LNCAP (cell line): ENCODE measurements around the gene SETBP1.

Experiments
- CTCF ChIP-seq: fragments of 450-650 bp; IDR thresholded peaks from 2 replicates; pipeline ENCODE4 v1.5.1; 2017; ENCODE audit warnings: mild to moderate bottlenecking

SETBP1 gene

GRCh38 chr18:44742126-44742525 lies 61.4 kb downstream of the SETBP1 start:
- TF ChIP-seq CTCF, result no peak

- no peak for TF ChIP-seq CTCF
Measured at GRCh38 chr18:44742718-44743311, 62.1 kb downstream of the SETBP1 start.

GRCh38 chr18:44743631-44744030 lies 62.9 kb downstream of the SETBP1 start:
- no peak for TF ChIP-seq CTCF

GRCh38 chr18:44744161-44745121 lies 63.8 kb downstream of the SETBP1 start:
- no peak for TF ChIP-seq CTCF

GRCh38 chr18:44747157-44747556 lies 66.5 kb downstream of the SETBP1 start:
- no peak for TF ChIP-seq CTCF

- no peak for TF ChIP-seq CTCF
Measured at GRCh38 chr18:44748582-44748981, 67.9 kb downstream of the SETBP1 start.

GRCh38 chr18:44750774-44751173 lies 70.1 kb downstream of the SETBP1 start:
- TF ChIP-seq CTCF, result no peak
